Measurements from ENCODE around the gene CIC. TPM values are rescaled to one million over a fixed set of nuclear protein-coding genes. Genes with fewer than 3 reads are reported as not detected.

The CIC gene
- total and polyA plus RNA-seq, 9 of the 15 experiments (the other 6 are each of a cell fraction or from before 2014, with no cell fraction given) = 0.07 to 44.7 (median 8.6) TPM

GRCh38 chr19:42246143-42246921 is 22.7 kb upstream of the CIC start (continued):
- TF ChIP-seq SAP30 (IDR thresholded peaks at IDR 0.05; ENCODE audit: borderline replicate concordance, insufficient read depth, low read depth, low read length, poor library complexity, severe bottlenecking) = no peak
- TF ChIP-seq ATF7 (IDR thresholded peaks at IDR 0.05) = 0 out of 2 replicates have a peak, but pooled peaks have one; percentile 40
- TF ChIP-seq TOE1 (IDR thresholded peaks at IDR 0.05; ENCODE audit: borderline replicate concordance) = 0 out of 2 replicates have a peak, but pooled peaks have one; percentile 26
- no peak for TF ChIP-seq TOE1 (CRISPR knock-in tag; IDR thresholded peaks at IDR 0.05; ENCODE audit: borderline replicate concordance, low read depth)
- TF ChIP-seq, protein P1, sequence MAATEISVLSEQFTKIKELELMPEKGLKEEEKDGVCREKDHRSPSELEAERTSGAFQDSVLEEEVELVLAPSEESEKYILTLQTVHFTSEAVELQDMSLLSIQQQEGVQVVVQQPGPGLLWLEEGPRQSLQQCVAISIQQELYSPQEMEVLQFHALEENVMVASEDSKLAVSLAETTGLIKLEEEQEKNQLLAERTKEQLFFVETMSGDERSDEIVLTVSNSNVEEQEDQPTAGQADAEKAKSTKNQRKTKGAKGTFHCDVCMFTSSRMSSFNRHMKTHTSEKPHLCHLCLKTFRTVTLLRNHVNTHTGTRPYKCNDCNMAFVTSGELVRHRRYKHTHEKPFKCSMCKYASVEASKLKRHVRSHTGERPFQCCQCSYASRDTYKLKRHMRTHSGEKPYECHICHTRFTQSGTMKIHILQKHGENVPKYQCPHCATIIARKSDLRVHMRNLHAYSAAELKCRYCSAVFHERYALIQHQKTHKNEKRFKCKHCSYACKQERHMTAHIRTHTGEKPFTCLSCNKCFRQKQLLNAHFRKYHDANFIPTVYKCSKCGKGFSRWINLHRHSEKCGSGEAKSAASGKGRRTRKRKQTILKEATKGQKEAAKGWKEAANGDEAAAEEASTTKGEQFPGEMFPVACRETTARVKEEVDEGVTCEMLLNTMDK (IDR thresholded peaks at IDR 0.05; ENCODE audit: borderline replicate concordance, insufficient read depth, low read depth, low read length, poor library complexity, severe bottlenecking) = peak; percentile 41
- TF ChIP-seq, protein P2, sequence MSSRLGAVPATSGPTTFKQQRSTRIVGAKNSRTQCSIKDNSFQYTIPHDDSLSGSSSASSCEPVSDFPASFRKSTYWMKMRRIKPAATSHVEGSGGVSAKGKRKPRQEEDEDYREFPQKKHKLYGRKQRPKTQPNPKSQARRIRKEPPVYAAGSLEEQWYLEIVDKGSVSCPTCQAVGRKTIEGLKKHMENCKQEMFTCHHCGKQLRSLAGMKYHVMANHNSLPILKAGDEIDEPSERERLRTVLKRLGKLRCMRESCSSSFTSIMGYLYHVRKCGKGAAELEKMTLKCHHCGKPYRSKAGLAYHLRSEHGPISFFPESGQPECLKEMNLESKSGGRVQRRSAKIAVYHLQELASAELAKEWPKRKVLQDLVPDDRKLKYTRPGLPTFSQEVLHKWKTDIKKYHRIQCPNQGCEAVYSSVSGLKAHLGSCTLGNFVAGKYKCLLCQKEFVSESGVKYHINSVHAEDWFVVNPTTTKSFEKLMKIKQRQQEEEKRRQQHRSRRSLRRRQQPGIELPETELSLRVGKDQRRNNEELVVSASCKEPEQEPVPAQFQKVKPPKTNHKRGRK (tag; IDR thresholded peaks at IDR 0.05) = no peak
- no peak for TF ChIP-seq STAT6 (CRISPR knock-in tag; IDR thresholded peaks at IDR 0.05)
- TF ChIP-seq SMARCA5 (IDR thresholded peaks at IDR 0.05) = 0 out of 2 replicates have a peak, but pooled peaks have one; percentile 37
- TF ChIP-seq MEF2D (tag; conservative IDR thresholded peaks at IDR 0.05; ENCODE audit: low read depth) = peak; percentile 70
- TF ChIP-seq HDAC3 (IDR thresholded peaks at IDR 0.05; ENCODE audit: borderline replicate concordance, partially characterized antibody) = no peak
- no peak for TF ChIP-seq MAFK (IDR thresholded peaks at IDR 0.05; ENCODE audit: low read length)
- TF ChIP-seq SMC3 (conservative IDR thresholded peaks at IDR 0.05; ENCODE audit: insufficient read depth, low read depth, low read length) = peak; percentile 42
- 0 out of 4 replicates have a peak, but pooled peaks of 1 of the 2 experiments have one; percentile 28 for TF ChIP-seq ARNT (IDR thresholded peaks at IDR 0.05)
- TF ChIP-seq FIP1L1 (IDR thresholded peaks at IDR 0.05; ENCODE audit: low read depth, low read length, poor library complexity, severe bottlenecking) = no peak
- TF ChIP-seq RNF219 (CRISPR knock-in tag; IDR thresholded peaks at IDR 0.05) = no peak
- TF ChIP-seq ZNF347 (CRISPR knock-in tag; IDR thresholded peaks at IDR 0.05; ENCODE audit: low read depth) = no peak
- no peak for TF ChIP-seq SAFB (IDR thresholded peaks at IDR 0.05; ENCODE audit: borderline replicate concordance, low read depth, low read length)
